22Rv1 (cell line): ENCODE results near the gene MCUB.

Experiments used
- CTCF ChIP-seq: fragments of 450-650 bp; IDR thresholded peaks from 2 replicates; pipeline ENCODE4 v1.5.1; 2017; ENCODE audit warnings: mild to moderate bottlenecking
- ZFX ChIP-seq: fragments of 450-650 bp; IDR thresholded peaks from 2 replicates; pipeline ENCODE4 v1.6.1; 2017; ENCODE audit warnings: antibody characterized with exemption, borderline replicate concordance

DNA sequence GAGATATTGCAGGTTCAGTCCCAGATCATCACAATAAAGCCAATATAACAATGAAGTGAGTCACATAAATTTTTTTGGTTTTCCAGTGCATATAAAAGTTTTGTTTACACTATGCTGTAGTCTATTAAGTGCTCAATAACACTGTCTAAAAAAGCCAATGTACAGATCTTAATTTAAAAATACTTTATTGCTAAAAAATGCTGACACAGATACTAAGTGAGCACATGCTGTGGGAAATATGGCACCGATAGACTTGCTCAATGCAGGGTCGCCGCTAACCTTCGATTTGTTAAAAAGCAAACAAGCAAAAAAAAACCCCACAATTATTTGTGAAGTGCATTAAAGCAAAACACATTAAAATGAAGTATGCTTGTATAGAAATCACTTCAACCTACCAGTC, 159.6 kb downstream of the MCUB start:
- TF ChIP-seq CTCF (no peak), ZFX (no peak)
